ENCODE results near the gene KCNJ15. TPM values are rescaled to one million over a fixed set of nuclear protein-coding genes. Genes with fewer than 3 reads are reported as not detected.

The KCNJ15 gene
- total RNA-seq, 1 donor from 2014 or later, result 0.40 TPM

DNA sequence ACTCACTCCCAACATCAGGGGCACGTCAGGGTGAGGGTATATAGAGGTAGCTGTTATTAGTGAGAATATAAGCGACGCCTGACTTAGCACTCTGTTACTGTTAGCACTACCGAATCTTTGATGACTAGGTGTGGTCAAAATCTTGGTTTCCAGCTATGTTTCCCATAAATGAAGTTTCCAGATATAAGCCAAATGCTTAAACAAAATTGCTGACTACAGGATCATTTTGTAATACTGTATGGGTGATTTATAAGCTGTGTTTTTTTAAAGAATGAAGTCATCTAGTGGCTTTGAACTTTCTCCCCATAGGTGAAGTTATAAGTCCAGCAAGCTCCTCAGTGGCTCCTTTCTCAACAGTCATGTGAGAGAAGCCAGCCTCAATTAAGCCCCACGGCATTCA lies 23.7 kb downstream of the KCNJ15 start:
- DNase-seq (ENCODE audit: low read depth, low spot score), result no peak
- no peak overlapping the region for H3K4me3 Mint-ChIP-seq
- H3K36me3 Mint-ChIP-seq (ENCODE audit: low read depth), result no peaks in the 10 kb centered on the region
- no peaks in the 10 kb centered on the region for H3K9me3 Mint-ChIP-seq
- no peak for TF ChIP-seq CTCF (conservative IDR thresholded peaks at IDR 0.05)
- no peaks in the 10 kb centered on the region for H3K4me1 Mint-ChIP-seq
- H3K27me3 Mint-ChIP-seq (ENCODE audit: low read depth), result no peaks in the 10 kb centered on the region
- H3K27ac Mint-ChIP-seq (ENCODE audit: unreplicated experiment), result no peak overlapping the region

DNA sequence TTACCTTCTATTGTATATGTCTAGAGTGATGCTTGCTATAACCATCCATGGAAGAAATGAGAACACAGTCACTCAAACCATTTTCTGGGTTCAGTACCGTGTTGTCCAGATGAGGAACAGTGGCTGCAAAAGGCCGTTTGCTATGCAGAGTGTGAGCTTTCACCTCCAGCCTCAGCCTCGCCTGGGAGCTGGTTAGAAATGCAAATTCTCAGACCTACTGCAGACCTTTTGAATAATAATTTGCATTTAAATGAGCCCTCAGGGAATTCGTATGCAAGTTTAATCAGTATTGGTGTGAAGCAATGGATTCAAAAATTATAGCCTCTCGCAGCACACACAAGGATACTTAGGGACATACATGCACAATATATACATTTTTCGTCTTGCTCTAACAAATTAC lies 24.1 kb downstream of the KCNJ15 start:
- Mint-ChIP-seq H3K27ac (ENCODE audit: unreplicated experiment) (no peak overlapping the region), H3K4me1 (no peaks in the 10 kb centered on the region), H3K27me3 (ENCODE audit: low read depth) (no peaks in the 10 kb centered on the region), H3K36me3 (ENCODE audit: low read depth) (no peaks in the 10 kb centered on the region), H3K4me3 (no peak overlapping the region), H3K9me3 (no peaks in the 10 kb centered on the region)
- TF ChIP-seq CTCF (conservative IDR thresholded peaks at IDR 0.05), result no peak
- DNase-seq (ENCODE audit: low read depth, low spot score), result no peak

DNA sequence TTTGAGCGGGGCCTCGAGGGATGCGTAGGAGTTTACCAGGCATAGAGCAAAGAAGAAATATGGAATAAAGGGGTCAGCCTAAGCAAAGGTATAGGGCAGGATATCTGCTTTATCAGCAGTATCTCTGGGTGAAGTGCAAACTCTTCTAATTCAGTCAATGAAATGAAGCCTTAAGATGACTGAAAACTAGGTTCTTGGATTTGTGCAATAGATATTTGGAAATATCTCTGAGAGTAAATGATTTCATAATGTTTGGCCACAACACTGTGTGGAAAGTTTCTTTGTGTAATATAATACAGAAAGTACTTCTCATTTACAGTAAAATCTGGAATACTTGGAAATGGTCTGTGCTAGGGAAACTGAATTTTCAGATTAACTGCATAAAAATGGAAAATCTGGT lies 26.1 kb downstream of the KCNJ15 start:
- no peak for DNase-seq (ENCODE audit: low read depth, low spot score)

GRCh38 chr21:38284216-38284615 lies 27.4 kb downstream of the KCNJ15 start:
- H3K9me3 Mint-ChIP-seq, result no peaks in the 10 kb centered on the region
- H3K4me1 Mint-ChIP-seq, result no peaks in the 10 kb centered on the region

More for the DNA sequence above, 26.1 kb downstream of the KCNJ15 start:
- Mint-ChIP-seq H3K9me3 (no peaks in the 10 kb centered on the region), H3K4me3 (no peak overlapping the region), H3K36me3 (ENCODE audit: low read depth) (no peaks in the 10 kb centered on the region), H3K27ac (ENCODE audit: unreplicated experiment) (no peak overlapping the region), H3K27me3 (ENCODE audit: low read depth) (no peaks in the 10 kb centered on the region), H3K4me1 (no peaks in the 10 kb centered on the region)
- TF ChIP-seq CTCF (conservative IDR thresholded peaks at IDR 0.05), result no peak

DNA sequence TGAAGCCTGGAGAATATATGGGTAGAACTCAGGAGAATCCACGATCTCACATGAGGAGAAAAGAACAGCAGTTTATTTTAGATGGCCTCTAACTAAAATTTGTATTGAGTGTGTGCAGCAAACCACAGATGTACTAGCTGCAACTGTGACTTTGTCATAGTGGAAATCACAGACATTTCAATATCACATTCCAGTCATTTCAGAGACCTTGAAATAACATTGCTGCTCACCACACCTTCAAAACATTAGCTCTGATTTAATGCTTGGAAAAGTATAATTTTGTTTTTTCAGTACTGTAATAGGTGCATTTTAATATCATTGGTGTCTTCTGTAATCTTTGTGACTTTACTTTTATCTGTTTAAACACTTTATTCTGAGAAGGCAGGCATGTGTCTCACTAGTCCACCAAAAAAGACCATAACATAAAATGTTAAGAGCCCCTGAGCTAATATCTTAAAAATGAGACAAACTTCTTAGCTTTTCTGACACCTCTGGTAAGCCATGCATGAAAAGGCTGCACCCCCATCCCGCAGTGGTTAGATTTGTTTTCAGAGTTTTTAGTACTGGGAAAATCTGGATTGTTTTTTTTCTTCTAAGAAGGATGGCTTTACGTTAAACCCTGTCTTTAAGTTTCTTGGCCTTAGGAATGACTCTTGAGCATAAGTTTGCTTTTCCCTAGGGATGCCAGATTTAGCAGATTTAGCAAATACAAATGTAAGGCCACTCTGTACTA lies 30.1 kb downstream of the KCNJ15 start:
- no peak for DNase-seq (ENCODE audit: low read depth, low spot score)
- Mint-ChIP-seq H3K27ac (ENCODE audit: unreplicated experiment) (no peak overlapping the region), H3K4me3 (no peak overlapping the region), H3K4me1 (no peaks in the 10 kb centered on the region), H3K36me3 (ENCODE audit: low read depth) (no peaks in the 10 kb centered on the region), H3K9me3 (no peaks in the 10 kb centered on the region), H3K27me3 (ENCODE audit: low read depth) (no peaks in the 10 kb centered on the region)
- no peak for TF ChIP-seq CTCF (conservative IDR thresholded peaks at IDR 0.05)

More at GRCh38 chr21:38284216-38284615, 27.4 kb downstream of the KCNJ15 start:
- Mint-ChIP-seq H3K36me3 (ENCODE audit: low read depth) (no peaks in the 10 kb centered on the region), H3K27ac (ENCODE audit: unreplicated experiment) (no peak overlapping the region), H3K27me3 (ENCODE audit: low read depth) (no peaks in the 10 kb centered on the region), H3K4me3 (no peak overlapping the region)
- no peak for TF ChIP-seq CTCF (conservative IDR thresholded peaks at IDR 0.05)
- DNase-seq (ENCODE audit: low read depth, low spot score), result no peak
